GM18858 (cell line): ENCODE measurements around the gene SYT17.

Source experiments
- ATAC-seq: cut with Tn5 transposase; IDR thresholded peaks from one replicate; pipeline ENCODE4 v1.9.1; 2021; ENCODE audit not compliant: unreplicated experiment

Gene SYT17

GRCh38 chr16:19210968-19211367 is 42.9 kb downstream of the SYT17 start:
- ATAC-seq = peak; percentile 26

GRCh38 chr16:19212059-19212458 is 44.0 kb downstream of the SYT17 start:
- no peak for ATAC-seq

GRCh38 chr16:19213885-19214284 is 45.8 kb downstream of the SYT17 start:
- ATAC-seq = no peak

- ATAC-seq = no peak
These were observed 47.7 kb downstream of the SYT17 start for GRCh38 chr16:19215705-19216104.

GRCh38 chr16:19218581-19218980 is 50.5 kb downstream of the SYT17 start:
- ATAC-seq = no peak

GRCh38 chr16:19219836-19220235 is 51.8 kb downstream of the SYT17 start:
- no peak for ATAC-seq

- ATAC-seq = no peak
These were observed 55.5 kb downstream of the SYT17 start for GRCh38 chr16:19223235-19224170.

- no peak for ATAC-seq
These were observed 57.6 kb downstream of the SYT17 start for GRCh38 chr16:19225651-19226050.

GRCh38 chr16:19227643-19228042 is 59.6 kb downstream of the SYT17 start:
- no peak for ATAC-seq

- ATAC-seq = no peak
These were observed 60.0 kb downstream of the SYT17 start for GRCh38 chr16:19228052-19228451.

GRCh38 chr16:19228575-19228974 is 60.5 kb downstream of the SYT17 start:
- ATAC-seq = no peak

GRCh38 chr16:19230575-19230974 is 62.5 kb downstream of the SYT17 start:
- no peak for ATAC-seq

GRCh38 chr16:19231881-19232280 is 63.8 kb downstream of the SYT17 start:
- no peak for ATAC-seq

GRCh38 chr16:19232988-19233387 is 64.9 kb downstream of the SYT17 start:
- ATAC-seq = no peak

- ATAC-seq = no peak
These were observed 67.4 kb downstream of the SYT17 start for GRCh38 chr16:19235478-19235877.

- ATAC-seq = no peak
These were observed 67.8 kb downstream of the SYT17 start for GRCh38 chr16:19235886-19236285.

- no peak for ATAC-seq
These were observed 68.6 kb downstream of the SYT17 start for GRCh38 chr16:19236561-19237209.

- ATAC-seq = no peak
These were observed 70.4 kb downstream of the SYT17 start for GRCh38 chr16:19238406-19238805.

- no peak for ATAC-seq
These were observed 71.6 kb downstream of the SYT17 start for GRCh38 chr16:19239511-19240155.

- ATAC-seq = no peak
These were observed 72.5 kb downstream of the SYT17 start for GRCh38 chr16:19240494-19240893.

- ATAC-seq = no peak
These were observed 73.5 kb downstream of the SYT17 start for GRCh38 chr16:19241512-19241911.

- ATAC-seq = no peak
These were observed 74.1 kb downstream of the SYT17 start for GRCh38 chr16:19242186-19242585.
